Brain microvascular endothelial cell (primary cell): ENCODE measurements around the gene DDX17.

Source experiments
- DNase-seq: peaks from one replicate; pipeline ENCODE4 v3.0.0-alpha.2; 2020
- H3K27ac ChIP-seq: fragments of 250-450 bp; sonication (Bioruptor Pico); 2 replicates; pipeline ENCODE4 v1.5.1; 2020; ENCODE audit warnings: mild to moderate bottlenecking, moderate library complexity
- H3K27me3 ChIP-seq: fragments of 250-450 bp; sonication (Bioruptor Pico); replicated peaks from 2 replicates; pipeline ENCODE4 v1.5.1; 2020; ENCODE audit warnings: mild to moderate bottlenecking
- H3K36me3 ChIP-seq: fragments of 250-450 bp; sonication (Bioruptor Pico); replicated peaks from 2 replicates; pipeline ENCODE4 v1.5.1; 2020; ENCODE audit warnings: mild to moderate bottlenecking
- H3K4me3 ChIP-seq: 2 replicates; pipeline ENCODE4 v1.5.1; 2011; ENCODE audit warnings: low read depth, mild to moderate bottlenecking, control low read depth, low read length, moderate library complexity
- in situ Hi-C: cut with HindIII; loops from 2 replicates; pipeline ENCODE4 v1.10.0; 2017; ENCODE audit warnings: low sequenced_read_pairs, low pct_ligation_motif_present
- TF ChIP-seq, protein P1 (sequence below): IDR thresholded peaks from 2 replicates; pipeline ENCODE4 v1.5.1; 2011; ENCODE audit warnings: low read depth, mild to moderate bottlenecking, moderate library complexity, low read length, control low read depth, inconsistent platforms; ENCODE audit errors: missing control alignments

The DDX17 gene

DNA sequence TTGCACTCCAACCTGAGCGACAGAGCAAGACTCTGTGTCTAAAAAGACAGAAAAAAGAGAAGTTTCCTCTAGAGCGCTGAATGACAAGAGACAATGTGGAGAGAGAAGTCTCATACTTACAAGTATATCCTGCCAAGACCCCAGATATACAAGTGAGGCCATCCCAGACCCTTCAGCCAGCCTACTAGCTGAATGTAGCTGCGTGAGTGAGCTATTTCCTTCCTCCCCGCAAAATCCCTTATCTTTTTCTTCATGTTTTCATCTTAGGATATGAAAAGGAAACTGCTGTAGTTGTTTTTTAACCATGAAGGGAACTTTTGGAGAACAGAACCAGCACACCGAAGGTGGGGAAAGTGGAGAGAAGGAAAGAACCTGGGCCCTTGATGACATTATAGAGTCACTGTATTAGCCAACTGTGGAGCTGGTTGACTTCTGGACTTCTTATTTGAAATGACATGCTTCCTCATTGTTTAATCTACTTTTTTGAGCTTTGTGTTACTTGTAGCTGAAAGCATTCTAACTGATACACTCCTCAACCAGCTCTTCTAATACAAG, 4.4 kb upstream of the DDX17 start:
- no peak overlapping the region for H3K27ac ChIP-seq
- H3K36me3 ChIP-seq = peaks cover 2% of the 10 kb centered on the region
- TF ChIP-seq, protein P1, sequence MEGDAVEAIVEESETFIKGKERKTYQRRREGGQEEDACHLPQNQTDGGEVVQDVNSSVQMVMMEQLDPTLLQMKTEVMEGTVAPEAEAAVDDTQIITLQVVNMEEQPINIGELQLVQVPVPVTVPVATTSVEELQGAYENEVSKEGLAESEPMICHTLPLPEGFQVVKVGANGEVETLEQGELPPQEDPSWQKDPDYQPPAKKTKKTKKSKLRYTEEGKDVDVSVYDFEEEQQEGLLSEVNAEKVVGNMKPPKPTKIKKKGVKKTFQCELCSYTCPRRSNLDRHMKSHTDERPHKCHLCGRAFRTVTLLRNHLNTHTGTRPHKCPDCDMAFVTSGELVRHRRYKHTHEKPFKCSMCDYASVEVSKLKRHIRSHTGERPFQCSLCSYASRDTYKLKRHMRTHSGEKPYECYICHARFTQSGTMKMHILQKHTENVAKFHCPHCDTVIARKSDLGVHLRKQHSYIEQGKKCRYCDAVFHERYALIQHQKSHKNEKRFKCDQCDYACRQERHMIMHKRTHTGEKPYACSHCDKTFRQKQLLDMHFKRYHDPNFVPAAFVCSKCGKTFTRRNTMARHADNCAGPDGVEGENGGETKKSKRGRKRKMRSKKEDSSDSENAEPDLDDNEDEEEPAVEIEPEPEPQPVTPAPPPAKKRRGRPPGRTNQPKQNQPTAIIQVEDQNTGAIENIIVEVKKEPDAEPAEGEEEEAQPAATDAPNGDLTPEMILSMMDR = no peak
- no peaks in the 10 kb centered on the region for H3K27me3 ChIP-seq
- no peak overlapping the region for H3K4me3 ChIP-seq
- in situ Hi-C loops = no loop called here
- DNase-seq = no peak

DNA sequence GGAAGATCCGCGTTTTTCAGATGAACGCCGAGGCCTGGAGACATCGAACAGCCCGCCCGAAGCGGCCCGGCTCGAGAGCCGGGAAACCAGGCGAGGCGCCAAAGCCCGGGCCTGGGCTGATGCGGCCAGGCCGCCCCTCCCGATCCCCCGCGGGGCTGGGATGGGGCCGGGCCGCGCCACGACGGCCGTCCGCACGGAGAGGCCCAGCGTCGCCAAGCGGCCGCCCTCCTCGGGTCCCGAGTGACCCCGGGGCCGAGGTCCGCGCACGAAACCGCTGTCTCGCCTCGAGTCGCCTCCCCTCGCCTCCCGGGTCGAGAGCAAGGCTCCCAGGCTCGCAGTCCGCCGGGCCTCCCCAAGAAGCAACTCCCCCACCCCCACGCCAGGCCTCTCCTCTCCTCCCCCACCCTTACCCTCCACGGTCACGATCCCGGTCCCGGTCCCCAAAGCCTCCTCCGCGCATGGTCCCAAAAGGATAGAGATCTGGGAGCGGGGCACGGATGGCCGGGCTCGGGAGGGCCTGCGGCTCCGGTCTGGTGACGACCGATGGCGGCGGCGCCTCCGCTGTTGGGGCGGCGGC, 482 bp downstream of the DDX17 start:
- Histone ChIP-seq H3K4me3 (peak overlapping the region; percentile 89), H3K36me3 (peaks cover 23% of the 10 kb centered on the region), H3K27ac (peak overlapping the region; percentile 100), H3K27me3 (no peaks in the 10 kb centered on the region)
- in situ Hi-C loops = no loop called here
- TF ChIP-seq, protein P1 = no peak
- DNase-seq = peak; percentile 23

DNA sequence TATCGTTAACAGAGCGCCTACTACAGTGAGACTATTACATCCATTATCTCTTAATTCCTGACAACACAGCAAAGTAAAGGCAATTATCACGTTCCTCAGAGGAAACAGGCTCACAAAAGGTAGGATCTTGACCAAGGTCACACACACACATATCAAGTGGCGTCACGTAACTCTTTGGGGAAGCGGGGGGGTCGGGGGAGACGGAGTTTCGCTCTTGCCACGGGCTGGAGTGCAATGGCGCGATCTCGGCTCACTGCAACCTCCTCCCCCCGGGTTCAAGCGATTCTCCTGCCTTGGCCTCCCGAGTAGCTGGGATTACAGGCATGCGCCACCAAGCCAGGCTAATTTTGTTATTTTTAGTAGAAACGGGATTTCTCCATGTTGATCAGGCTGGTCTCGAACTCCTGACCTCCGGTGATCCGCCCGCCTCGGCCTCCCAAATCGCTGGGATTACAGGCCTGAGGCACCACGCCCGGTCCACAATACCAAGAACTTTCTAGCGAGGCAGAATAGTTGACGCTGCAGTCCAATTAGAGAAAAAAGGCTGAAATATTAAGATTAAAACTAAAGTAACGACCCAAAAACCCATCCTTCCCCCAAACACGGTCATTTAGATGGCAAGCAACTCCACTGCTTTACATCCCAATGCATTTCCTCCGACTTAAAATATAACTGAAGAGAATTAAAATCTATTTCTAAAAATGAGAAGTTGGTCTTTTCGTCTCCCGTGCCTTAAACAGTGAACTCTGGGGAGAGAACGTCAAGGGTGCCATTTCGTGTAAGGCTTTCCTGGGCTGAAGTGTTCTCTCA, 1.2 kb downstream of the DDX17 start:
- in situ Hi-C loops = no loop called here
- Histone ChIP-seq H3K36me3 (peaks cover 29% of the 10 kb centered on the region), H3K27ac (peak overlapping the region; percentile 100), H3K27me3 (no peaks in the 10 kb centered on the region), H3K4me3 (peak overlapping the region; percentile 89)
- peak; percentile 54 for DNase-seq
- TF ChIP-seq, protein P1 = no peak

DNA sequence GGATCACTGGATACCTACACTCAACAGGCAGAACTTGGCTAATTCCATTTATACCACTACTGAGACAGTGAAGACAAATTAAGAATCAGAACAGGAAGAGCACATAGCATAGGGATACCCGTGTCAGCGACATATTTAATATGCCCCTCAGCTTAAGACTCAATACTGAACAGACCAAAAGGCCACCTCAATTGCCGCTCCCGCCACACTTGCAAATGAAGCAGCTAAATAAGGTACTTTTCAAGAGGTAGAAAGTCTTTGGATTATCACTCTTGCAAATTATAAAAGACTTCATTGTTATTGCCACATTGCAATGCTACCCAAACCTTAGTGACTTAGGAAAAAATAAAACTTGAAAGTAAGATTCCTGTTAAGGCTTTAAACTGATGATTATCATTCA, 3.1 kb downstream of the DDX17 start:
- Histone ChIP-seq H3K27ac (no peak overlapping the region), H3K27me3 (no peaks in the 10 kb centered on the region), H3K4me3 (peak overlapping the region; percentile 89), H3K36me3 (peaks cover 48% of the 10 kb centered on the region)
- TF ChIP-seq, protein P1 = no peak
- DNase-seq = no peak
- in situ Hi-C loops = no loop called here

DNA sequence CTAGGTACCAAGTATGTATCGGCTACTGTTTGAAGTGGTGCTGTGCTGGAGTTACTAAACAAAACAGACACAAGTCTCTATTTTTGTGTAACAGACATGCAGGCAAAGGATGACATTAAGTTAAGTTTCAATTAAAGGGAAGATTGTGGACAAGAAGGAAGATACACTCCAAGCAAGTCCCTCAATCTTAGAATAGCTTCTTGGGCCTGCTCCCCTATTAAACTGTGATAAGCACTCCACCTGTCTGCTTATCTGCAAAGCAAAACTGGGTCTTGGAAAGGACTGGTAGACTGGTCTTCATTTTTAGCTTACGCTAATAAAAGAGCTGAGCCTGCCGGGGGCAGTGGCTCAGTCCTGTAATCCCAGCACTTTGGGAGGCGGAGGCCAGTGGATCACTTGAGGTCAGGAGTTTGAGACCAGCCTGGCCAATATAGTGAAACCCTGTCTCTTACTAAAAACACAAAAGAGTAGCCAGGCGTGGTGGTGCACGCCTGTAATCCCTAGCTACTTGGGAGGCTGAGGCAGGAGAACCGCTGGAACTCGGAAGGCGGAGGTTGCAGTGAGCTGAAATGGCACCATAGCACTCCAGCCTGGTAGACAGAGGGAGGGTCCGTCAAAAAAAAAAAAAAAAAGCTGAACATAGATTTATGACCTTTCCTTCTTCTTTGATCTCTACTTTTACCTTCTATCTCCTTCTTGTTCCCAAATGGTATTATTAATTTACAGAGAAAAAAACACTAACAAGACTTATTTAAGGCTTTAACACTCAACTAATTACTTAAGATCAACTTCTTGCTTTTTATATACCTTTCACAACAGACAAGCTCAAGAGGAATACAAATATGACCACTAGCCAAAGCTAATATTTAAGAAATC, 4.1 kb downstream of the DDX17 start:
- TF ChIP-seq, protein P1 = no peak
- Histone ChIP-seq H3K4me3 (no peak overlapping the region), H3K36me3 (peaks cover 55% of the 10 kb centered on the region), H3K27ac (no peak overlapping the region), H3K27me3 (no peaks in the 10 kb centered on the region)
- in situ Hi-C loops = no loop called here
- DNase-seq = no peak
